GM12878 (cell line): ENCODE measurements around the gene CLSTN2. TPM values are rescaled to one million over a fixed set of nuclear protein-coding genes. Genes with fewer than 3 reads are reported as not detected.

Experiments
- ATAC-seq: fragments of 200-7000 bp; cut with Tn5 transposase; 3 replicates; pipeline ENCODE4 v1.9.1; 2020; ENCODE audit warnings: mild to moderate bottlenecking, moderate library complexity
- BruUV-seq: library from RNA; stranded (reverse); fragments of 400-500 nt; replicated peaks from 2 replicates; lab custom pipeline; 2021; lab: Mats Ljungman, UMichigan
- CTCF ChIA-PET: fragments of 300-600 bp; sonication (Branson Sonifier 250); formaldehyde crosslinking; extraction: SDS; loops from one replicate; lab custom pipeline; 2021; ENCODE audit warnings: inconsistent platforms; lab: Yijun Ruan, JAX
- POLR2A ChIA-PET: fragments of 350-600 bp; formaldehyde crosslinking; extraction: SDS; loops from one replicate; lab custom pipeline; 2021; ENCODE audit warnings: inconsistent platforms; lab: Charles Lee
- RAD21 ChIA-PET: fragments of 300-600 bp; sonication (Branson Sonifier 250); formaldehyde crosslinking; loops from one replicate; lab custom pipeline; 2023; ENCODE audit warnings: antibody characterized with exemption; ENCODE audit not compliant: unreplicated experiment; lab: Charles Lee
- SMC1A ChIA-PET: fragments of 300-600 bp; sonication (Branson Sonifier 250); formaldehyde crosslinking; loops from one replicate; lab custom pipeline; 2023; ENCODE audit not compliant: unreplicated experiment, uncharacterized antibody; lab: Charles Lee
- DNase-seq: peaks from one replicate; pipeline ENCODE4 v3.0.0-alpha.2; 2011; ENCODE audit warnings: low read depth, low spot score
- FAIRE-seq: peaks from 3 replicates; lab custom pipeline; 2011; peaks lifted over from hg19 to GRCh38; lab: Jason Lieb, UNC
- H2AFZ ChIP-seq: 2 replicates; pipeline ENCODE4 v1.6.0; 2011; ENCODE audit warnings: low read depth, low read length, control low read depth; ENCODE audit not compliant: control insufficient read depth
- H3K27ac ChIP-seq: 2 replicates; pipeline ENCODE4 v1.5.1; 2011; ENCODE audit warnings: control low read depth; ENCODE audit not compliant: control insufficient read depth, insufficient read depth
- H3K27me3 ChIP-seq, 2 experiments: replicated peaks in 1 of 2; 2 replicates each; pipeline versions ENCODE4 v1.6.0 to v1.6.1; 2011; ENCODE audit warnings: low read length in 1 of 2; ENCODE audit not compliant: control insufficient read depth in 2 of 2, insufficient read depth in 2 of 2
- H3K36me3 ChIP-seq, 2 experiments: 2 replicates each; pipeline ENCODE4 v1.5.1; 2011; ENCODE audit warnings: low read length in 1 of 2; ENCODE audit not compliant: control insufficient read depth in 2 of 2, insufficient read depth in 2 of 2
- H3K4me1 ChIP-seq: 2 replicates; pipeline ENCODE4 v1.6.1; 2011; ENCODE audit warnings: mild to moderate bottlenecking, low read length, moderate library complexity, mixed read lengths; ENCODE audit not compliant: control insufficient read depth, insufficient read depth
- H3K4me2 ChIP-seq: 2 replicates; pipeline ENCODE4 v1.6.0; 2011; ENCODE audit warnings: control low read depth; ENCODE audit not compliant: control insufficient read depth, insufficient read depth
- H3K4me3 ChIP-seq: fragments of 200-600 bp; sonication (generic); 2 replicates; pipeline ENCODE4 v1.5.1; 2016
- H3K79me2 ChIP-seq: 2 replicates; pipeline ENCODE4 v1.6.0; 2011; ENCODE audit warnings: low read length; ENCODE audit not compliant: control insufficient read depth, insufficient read depth
- H3K9ac ChIP-seq: 2 replicates; pipeline ENCODE4 v1.8.0; 2011; ENCODE audit warnings: low read length, control low read depth, mixed read lengths; ENCODE audit not compliant: control insufficient read depth, insufficient read depth
- H3K9me3 ChIP-seq: replicated peaks from 3 replicates; pipeline ENCODE4 v1.5.1; 2011; ENCODE audit warnings: mild to moderate bottlenecking, low read length; ENCODE audit not compliant: control insufficient read depth, insufficient read depth
- H4K20me1 ChIP-seq: 2 replicates; pipeline ENCODE4 v1.6.0; 2011; ENCODE audit not compliant: control insufficient read depth, insufficient read depth
- ATF7 ChIP-seq: fragments of 450-650 bp; IDR thresholded peaks from 2 replicates; pipeline ENCODE4 v1.6.1; 2016; ENCODE audit warnings: low read depth, mild to moderate bottlenecking
- BCL11A ChIP-seq: IDR thresholded peaks from 2 replicates; pipeline ENCODE4 v1.6.1; 2011; ENCODE audit warnings: low read depth, low read length
- BRCA1 ChIP-seq: IDR thresholded peaks from 2 replicates; pipeline ENCODE4 v1.6.1; 2011; ENCODE audit warnings: low read depth, low read length, improper control_type of control experiment
- CREM ChIP-seq: IDR thresholded peaks from 2 replicates; pipeline ENCODE4 v1.6.1; 2014; ENCODE audit warnings: antibody characterized with exemption, low read depth
- CUX1 ChIP-seq: IDR thresholded peaks from 2 replicates; pipeline ENCODE4 v1.6.1; 2012; ENCODE audit warnings: improper control_type of control experiment, low read depth, low read length; ENCODE audit not compliant: insufficient replicate concordance
- EZH2 ChIP-seq: IDR thresholded peaks from 2 replicates; pipeline ENCODE4 v1.6.1; 2012; ENCODE audit warnings: low read depth, mild to moderate bottlenecking, control low read depth, inconsistent platforms, low read length, borderline replicate concordance; ENCODE audit not compliant: control insufficient read depth
- GATAD2B ChIP-seq: fragments of 450-650 bp; conservative IDR thresholded peaks from 2 replicates; pipeline ENCODE4 v1.6.1; 2017; ENCODE audit warnings: low read depth, mild to moderate bottlenecking, moderate library complexity
- HDAC6 ChIP-seq: fragments of 200-600 bp; sonication (generic); IDR thresholded peaks from one replicate; pipeline ENCODE4 v1.8.0; 2017; ENCODE audit warnings: antibody characterized with exemption; ENCODE audit not compliant: unreplicated experiment
- JUNB ChIP-seq: IDR thresholded peaks from 2 replicates; pipeline ENCODE4 v1.6.1; 2016; ENCODE audit warnings: antibody characterized with exemption, mild to moderate bottlenecking
- MYC ChIP-seq: IDR thresholded peaks from 2 replicates; pipeline ENCODE4 v1.6.1; 2011; ENCODE audit warnings: mild to moderate bottlenecking, low read length, moderate library complexity, inconsistent platforms; ENCODE audit not compliant: insufficient read depth, insufficient replicate concordance, insufficient read length, severe bottlenecking
- NFIC ChIP-seq: IDR thresholded peaks from 2 replicates; pipeline ENCODE4 v1.6.1; 2012; ENCODE audit warnings: low read depth, mild to moderate bottlenecking, inconsistent platforms, low read length, moderate library complexity
- POLR2AphosphoS2 ChIP-seq: IDR thresholded peaks from 2 replicates; pipeline ENCODE4 v1.6.1; 2011; ENCODE audit warnings: low read depth, mild to moderate bottlenecking, low read length, improper control_type of control experiment, moderate library complexity
- RCOR1 ChIP-seq: conservative IDR thresholded peaks from 2 replicates; pipeline ENCODE4 v1.6.1; 2012; ENCODE audit warnings: low read depth, low read length, improper control_type of control experiment
- SMC3 ChIP-seq: IDR thresholded peaks from 2 replicates; pipeline ENCODE4 v1.6.1; 2011; ENCODE audit warnings: low read length, improper control_type of control experiment, borderline replicate concordance
- WRNIP1 ChIP-seq: IDR thresholded peaks from 2 replicates; pipeline ENCODE4 v1.6.1; 2011; ENCODE audit warnings: low read depth, low read length, improper control_type of control experiment, borderline replicate concordance
- ZNF274 ChIP-seq: IDR thresholded peaks from one replicate; pipeline ENCODE4 v1.8.0; 2011; ENCODE audit not compliant: insufficient read length, insufficient read depth
- WGBS: methylation state at CpG from one replicate; pipeline ENCODE4 v1.1.6; 2016; ENCODE audit warnings: low lambda C conversion rate; ENCODE audit not compliant: insufficient replicate concordance, insufficient coverage; ENCODE audit errors: missing lambda C conversion rate; 5-methylcytosine and 5-hydroxymethylcytosine counted together
- in situ Hi-C: fragments of 300-500 bp; cut with MboI; formaldehyde crosslinking; loops from 9 replicates; pipeline ENCODE4 v1.14.3; 2018; ENCODE audit warnings: mixed read lengths
- intact Hi-C: fragments of 100-400 bp; cut with micrococcal nuclease; formaldehyde crosslinking; loops from one replicate; pipeline ENCODE4 v1.14.2; 2022; ENCODE audit not compliant: unreplicated experiment
- polyA plus RNA-seq, 11 experiments: library from polyadenylated mRNA; depleted of rRNA in 4 of 11; unstranded in 6 of 11; stranded (reverse) in 5 of 11; fragments of >200 nt; fragmentation: Nextera tagmentation in 4 of 11; fragmentation: Illumina TruSeq in 1 of 11; extraction: Ambion mirVana in 4 of 11; extraction: Trizol in 1 of 11; gene quantifications; 1 replicate in 1 of 11; 2 replicates in 10 of 11; pipeline versions ENCODE4 v1.2.1 to v1.2.3, GENCODE V29; 2011 to 2016; ENCODE audit warnings: inconsistent platforms in 2 of 11, missing spikeins in 2 of 11, low read depth in 1 of 11
- total RNA-seq, 4 experiments: library from RNA; depleted of rRNA in 3 of 4; stranded (reverse); fragments of >200 nt in 3 of 4; fragmentation: Illumina TruSeq in 1 of 4; extraction: Trizol in 1 of 4; gene quantifications; 2 replicates each; pipeline versions ENCODE4 v1.2.1 to v1.2.3, GENCODE V29; 2013 to 2021

CLSTN2 gene
- total and polyA plus RNA-seq, 10 of the 15 experiments (the other 5 are each of a cell fraction or from before 2014, with no cell fraction given) = under 0.01 to 0.10 (median under 0.01) TPM; not detected in 5

- H3K27me3 ChIP-seq = no peaks in the 10 kb centered on the region; a peak in 1 of 4 replicates
- DNase-seq = no peak
- ChIA-PET POLR2A (no interaction called here), SMC1A (no interaction called here)
- FAIRE-seq = no peak
- no peaks in the 10 kb centered on the region for H3K79me2 ChIP-seq
- TF ChIP-seq SMC3 = no peak
- no peak for TF ChIP-seq EZH2
- no peak for TF ChIP-seq CUX1
- no peak for TF ChIP-seq CREM
- TF ChIP-seq NFIC = no peak
- no peak for TF ChIP-seq BRCA1
- no peak for TF ChIP-seq ZNF274
- TF ChIP-seq POLR2AphosphoS2 = no peak
- no peak for TF ChIP-seq WRNIP1
- no peak for TF ChIP-seq ATF7
- TF ChIP-seq MYC = no peak
- TF ChIP-seq HDAC6 = no peak
- no peak for TF ChIP-seq BCL11A
- no peak for TF ChIP-seq JUNB
- no peak for TF ChIP-seq GATAD2B
- no peak for TF ChIP-seq RCOR1
- TF ChIP-seq, all 136 proteins: peak for 0
- ChIA-PET CTCF (no interaction called here), RAD21 (no interaction called here)
- Histone ChIP-seq H3K9ac (no peak overlapping the region), H4K20me1 (no peaks in the 10 kb centered on the region), H3K27ac (no peak overlapping the region), H3K4me1 (no peaks in the 10 kb centered on the region), H3K36me3 (no peaks in the 10 kb centered on the region), H3K9me3 (no peaks in the 10 kb centered on the region), H3K4me2 (no peak overlapping the region), H3K4me3 (no peak overlapping the region), H2AFZ (no peak overlapping the region)
- 57% methylated on average over 4 of the region's 4 CpGs for WGBS
- BruUV-seq = no TSS peak
- in situ Hi-C loops (no loop called here), intact Hi-C loops (no loop called here)
- no peak for ATAC-seq
Observed at GRCh38 chr3:140056047-140056446, 121.1 kb downstream of the CLSTN2 start.
